ENCODE results near the gene GPANK1. TPM values are rescaled to one million over a fixed set of nuclear protein-coding genes. Genes with fewer than 3 reads are reported as not detected.

Gene GPANK1
- total and polyA plus RNA-seq, 10 of the 15 experiments (the other 5 are each of a cell fraction or from before 2014, with no cell fraction given) = 11.7 to 36.3 (median 17.5) TPM

DNA sequence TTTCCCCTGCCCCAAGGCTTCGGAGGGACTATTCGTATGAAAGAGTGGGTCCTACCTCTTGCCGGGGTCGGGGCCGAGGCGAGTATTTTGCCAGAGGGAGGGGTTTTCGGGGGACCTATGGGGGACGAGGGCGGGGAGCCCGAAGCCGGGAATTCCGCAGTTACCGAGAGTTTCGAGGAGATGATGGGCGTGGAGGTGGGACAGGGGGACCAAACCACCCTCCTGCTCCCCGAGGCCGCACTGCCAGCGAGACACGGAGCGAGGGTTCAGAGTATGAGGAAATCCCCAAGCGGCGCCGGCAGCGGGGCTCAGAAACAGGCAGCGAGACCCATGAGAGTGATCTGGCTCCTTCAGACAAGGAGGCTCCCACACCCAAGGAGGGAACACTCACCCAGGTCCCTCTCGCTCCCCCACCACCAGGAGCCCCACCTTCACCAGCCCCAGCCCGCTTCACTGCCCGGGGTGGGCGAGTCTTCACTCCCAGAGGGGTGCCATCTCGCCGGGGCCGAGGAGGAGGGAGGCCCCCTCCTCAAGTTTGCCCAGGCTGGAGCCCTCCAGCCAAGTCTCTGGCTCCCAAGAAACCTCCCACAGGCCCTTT is 33.0 kb downstream of the GPANK1 start:
- WGBS (ENCODE audit: insufficient coverage, insufficient replicate concordance, low lambda C conversion rate, missing lambda C conversion rate) = 91% methylated on average over 32 of the region's 32 CpGs
- intact Hi-C loops (cut with micrococcal nuclease; ENCODE audit: unreplicated experiment) (no loop called here), in situ Hi-C loops (cut with MboI) (no loop called here)
- SMC1A ChIA-PET (ENCODE audit: uncharacterized antibody, unreplicated experiment) = no interaction called here
- no peaks in the 10 kb centered on the region for H3K27me3 ChIP-seq (replicated peaks in 1 of 2; ENCODE audit: control insufficient read depth in 2 of 2, insufficient read depth in 2 of 2, low read length in 1 of 2)
- no peak overlapping the region for H3K4me2 ChIP-seq (ENCODE audit: control insufficient read depth, insufficient read depth)
- ATAC-seq (no peak), FAIRE-seq (no peak), DNase-seq (ENCODE audit: low read depth, low spot score) (no peak)
- H3K9me3 ChIP-seq (replicated peaks; ENCODE audit: control insufficient read depth, insufficient read depth, low read length) = no peaks in the 10 kb centered on the region
- no peaks in the 10 kb centered on the region for H4K20me1 ChIP-seq (ENCODE audit: control insufficient read depth, insufficient read depth)
- peaks cover 56 to 66% of the 10 kb centered on the region in 2 experiments for H3K36me3 ChIP-seq (ENCODE audit: control insufficient read depth in 2 of 2, insufficient read depth in 2 of 2, low read length in 1 of 2)
- BruUV-seq (replicated peaks) = no TSS peak
- TF ChIP-seq PML (IDR thresholded peaks at IDR 0.05; ENCODE audit: low read length) = no peak
- TF ChIP-seq MXI1 (IDR thresholded peaks at IDR 0.05; ENCODE audit: low read depth, low read length) = no peak
- 0 out of 2 replicates have a peak, but pooled peaks have one; percentile 25 for TF ChIP-seq POLR2AphosphoS2 (IDR thresholded peaks at IDR 0.05; ENCODE audit: low read depth, low read length)
- H3K79me2 ChIP-seq (ENCODE audit: control insufficient read depth, insufficient read depth, low read length) = no peaks in the 10 kb centered on the region; the same call in 1 of the 2 replicates
- CTCF ChIA-PET = no interaction called here
- no peak overlapping the region for H2AFZ ChIP-seq (ENCODE audit: control insufficient read depth, low read depth, low read length)
- POLR2A ChIA-PET = interaction anchor here (0.7 kb wide), 1 partner anchor 69 kb away, joined by 5 read pairs; no protein-coding TSS in a partner anchor
- RAD21 ChIA-PET (ENCODE audit: unreplicated experiment) = no interaction called here
- H3K27ac ChIP-seq (ENCODE audit: control insufficient read depth, insufficient read depth) = no peak overlapping the region
- H3K4me1 ChIP-seq (ENCODE audit: control insufficient read depth, insufficient read depth, low read length) = no peaks in the 10 kb centered on the region
- H3K4me3 ChIP-seq = no peak overlapping the region
- no peak overlapping the region for H3K9ac ChIP-seq (ENCODE audit: control insufficient read depth, insufficient read depth, low read length)

DNA sequence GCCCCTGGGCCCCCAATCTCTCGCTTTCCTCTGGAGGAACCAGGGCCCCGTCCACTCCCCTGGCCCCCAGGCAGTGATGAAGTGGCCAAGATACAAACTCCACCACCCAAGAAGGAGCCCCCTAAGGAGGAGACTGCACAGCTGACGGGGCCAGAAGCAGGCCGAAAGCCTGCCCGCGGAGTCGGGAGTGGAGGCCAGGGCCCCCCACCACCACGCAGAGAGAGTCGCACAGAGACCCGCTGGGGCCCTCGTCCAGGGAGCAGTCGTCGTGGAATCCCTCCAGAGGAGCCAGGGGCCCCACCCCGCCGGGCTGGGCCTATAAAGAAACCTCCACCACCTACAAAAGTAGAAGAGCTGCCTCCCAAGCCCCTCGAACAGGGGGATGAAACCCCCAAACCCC is 33.6 kb downstream of the GPANK1 start:
- H3K9ac ChIP-seq (ENCODE audit: control insufficient read depth, insufficient read depth, low read length) = no peak overlapping the region
- H3K4me2 ChIP-seq (ENCODE audit: control insufficient read depth, insufficient read depth) = no peak overlapping the region
- ChIA-PET RAD21 (ENCODE audit: unreplicated experiment) (no interaction called here), POLR2A (interaction anchor here (0.7 kb wide), 1 partner anchor 70 kb away, joined by 5 read pairs; no protein-coding TSS in a partner anchor), SMC1A (ENCODE audit: uncharacterized antibody, unreplicated experiment) (no interaction called here), CTCF (no interaction called here)
- intact Hi-C loops (cut with micrococcal nuclease; ENCODE audit: unreplicated experiment) (no loop called here), in situ Hi-C loops (cut with MboI) (no loop called here)
- WGBS (ENCODE audit: insufficient coverage, insufficient replicate concordance, low lambda C conversion rate, missing lambda C conversion rate) = 98% methylated on average over 16 of the region's 16 CpGs
- no peak overlapping the region for H3K4me3 ChIP-seq
- H3K27me3 ChIP-seq (replicated peaks in 1 of 2; ENCODE audit: control insufficient read depth in 2 of 2, insufficient read depth in 2 of 2, low read length in 1 of 2) = no peaks in the 10 kb centered on the region
- DNase-seq (ENCODE audit: low read depth, low spot score) (no peak), ATAC-seq (no peak; the same call in 2 of the 3 replicates), FAIRE-seq (no peak)
- no peak overlapping the region for H2AFZ ChIP-seq (ENCODE audit: control insufficient read depth, low read depth, low read length)
- BruUV-seq (replicated peaks) = TSS peak; percentile 11
- H4K20me1 ChIP-seq (ENCODE audit: control insufficient read depth, insufficient read depth) = no peaks in the 10 kb centered on the region
- H3K9me3 ChIP-seq (replicated peaks; ENCODE audit: control insufficient read depth, insufficient read depth, low read length) = no peaks in the 10 kb centered on the region
- no peaks in the 10 kb centered on the region for H3K4me1 ChIP-seq (ENCODE audit: control insufficient read depth, insufficient read depth, low read length)
- H3K79me2 ChIP-seq (ENCODE audit: control insufficient read depth, insufficient read depth, low read length) = no peaks in the 10 kb centered on the region; the same call in 1 of the 2 replicates
- peaks cover 50 to 65% of the 10 kb centered on the region in 2 experiments for H3K36me3 ChIP-seq (ENCODE audit: control insufficient read depth in 2 of 2, insufficient read depth in 2 of 2, low read length in 1 of 2)
- no peak overlapping the region for H3K27ac ChIP-seq (ENCODE audit: control insufficient read depth, insufficient read depth)
- TF ChIP-seq NRF1 (conservative IDR thresholded peaks at IDR 0.05; ENCODE audit: low read depth, low read length) (no peak), FOXK2 (IDR thresholded peaks at IDR 0.05) (no peak), RAD51 (IDR thresholded peaks at IDR 0.05) (no peak), HCFC1 (IDR thresholded peaks at IDR 0.05; ENCODE audit: low read length) (no peak), CHD2 (IDR thresholded peaks at IDR 0.05; ENCODE audit: borderline replicate concordance, low read depth, low read length) (no peak), BRCA1 (IDR thresholded peaks at IDR 0.05; ENCODE audit: low read depth, low read length) (no peak), ZSCAN29 (IDR thresholded peaks at IDR 0.05) (no peak), KAT2A (conservative IDR thresholded peaks at IDR 0.05; ENCODE audit: control insufficient read depth, low read depth, low read length) (no peak), NR2C2 (IDR thresholded peaks at IDR 0.05; ENCODE audit: borderline replicate concordance, control insufficient read depth, insufficient read length, low read depth) (no peak)
- TF ChIP-seq, protein P1, sequence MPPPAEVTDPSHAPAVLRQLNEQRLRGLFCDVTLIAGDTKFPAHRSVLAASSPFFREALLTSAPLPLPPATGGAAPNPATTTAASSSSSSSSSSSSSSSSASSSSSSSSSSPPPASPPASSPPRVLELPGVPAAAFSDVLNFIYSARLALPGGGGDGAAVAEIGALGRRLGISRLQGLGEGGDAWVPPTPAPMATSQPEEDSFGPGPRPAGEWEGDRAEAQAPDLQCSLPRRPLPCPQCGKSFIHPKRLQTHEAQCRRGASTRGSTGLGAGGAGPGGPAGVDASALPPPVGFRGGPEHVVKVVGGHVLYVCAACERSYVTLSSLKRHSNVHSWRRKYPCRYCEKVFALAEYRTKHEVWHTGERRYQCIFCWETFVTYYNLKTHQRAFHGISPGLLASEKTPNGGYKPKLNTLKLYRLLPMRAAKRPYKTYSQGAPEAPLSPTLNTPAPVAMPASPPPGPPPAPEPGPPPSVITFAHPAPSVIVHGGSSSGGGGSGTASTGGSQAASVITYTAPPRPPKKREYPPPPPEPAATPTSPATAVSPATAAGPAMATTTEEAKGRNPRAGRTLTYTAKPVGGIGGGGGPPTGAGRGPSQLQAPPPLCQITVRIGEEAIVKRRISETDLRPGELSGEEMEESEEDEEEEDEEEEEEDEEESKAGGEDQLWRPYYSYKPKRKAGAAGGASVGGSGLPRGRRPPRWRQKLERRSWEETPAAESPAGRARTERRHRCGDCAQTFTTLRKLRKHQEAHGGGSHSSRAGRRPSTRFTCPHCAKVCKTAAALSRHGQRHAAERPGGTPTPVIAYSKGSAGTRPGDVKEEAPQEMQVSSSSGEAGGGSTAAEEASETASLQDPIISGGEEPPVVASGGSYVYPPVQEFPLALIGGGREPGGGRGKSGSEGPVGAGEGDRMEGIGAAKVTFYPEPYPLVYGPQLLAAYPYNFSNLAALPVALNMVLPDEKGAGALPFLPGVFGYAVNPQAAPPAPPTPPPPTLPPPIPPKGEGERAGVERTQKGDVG (CRISPR knock-in tag; IDR thresholded peaks at IDR 0.05) = no peak
- TF ChIP-seq, protein P2, sequence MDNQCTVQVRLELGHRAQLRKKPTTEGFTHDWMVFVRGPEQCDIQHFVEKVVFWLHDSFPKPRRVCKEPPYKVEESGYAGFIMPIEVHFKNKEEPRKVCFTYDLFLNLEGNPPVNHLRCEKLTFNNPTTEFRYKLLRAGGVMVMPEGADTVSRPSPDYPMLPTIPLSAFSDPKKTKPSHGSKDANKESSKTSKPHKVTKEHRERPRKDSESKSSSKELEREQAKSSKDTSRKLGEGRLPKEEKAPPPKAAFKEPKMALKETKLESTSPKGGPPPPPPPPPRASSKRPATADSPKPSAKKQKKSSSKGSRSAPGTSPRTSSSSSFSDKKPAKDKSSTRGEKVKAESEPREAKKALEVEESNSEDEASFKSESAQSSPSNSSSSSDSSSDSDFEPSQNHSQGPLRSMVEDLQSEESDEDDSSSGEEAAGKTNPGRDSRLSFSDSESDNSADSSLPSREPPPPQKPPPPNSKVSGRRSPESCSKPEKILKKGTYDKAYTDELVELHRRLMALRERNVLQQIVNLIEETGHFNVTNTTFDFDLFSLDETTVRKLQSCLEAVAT (IDR thresholded peaks at IDR 0.05) = no peak

Data from GM12878 (cell line).